Brain microvascular endothelial cell (primary cell): Measurements from ENCODE around the gene GDPD4.

Experiments
- DNase-seq: peaks from one replicate; pipeline ENCODE4 v3.0.0-alpha.2; 2020
- H3K27ac ChIP-seq: fragments of 250-450 bp; sonication (Bioruptor Pico); 2 replicates; pipeline ENCODE4 v1.5.1; 2020; ENCODE audit warnings: mild to moderate bottlenecking, moderate library complexity
- H3K27me3 ChIP-seq: fragments of 250-450 bp; sonication (Bioruptor Pico); replicated peaks from 2 replicates; pipeline ENCODE4 v1.5.1; 2020; ENCODE audit warnings: mild to moderate bottlenecking
- H3K36me3 ChIP-seq: fragments of 250-450 bp; sonication (Bioruptor Pico); replicated peaks from 2 replicates; pipeline ENCODE4 v1.5.1; 2020; ENCODE audit warnings: mild to moderate bottlenecking
- H3K4me3 ChIP-seq: 2 replicates; pipeline ENCODE4 v1.5.1; 2011; ENCODE audit warnings: low read depth, mild to moderate bottlenecking, control low read depth, low read length, moderate library complexity
- in situ Hi-C: cut with HindIII; loops from 2 replicates; pipeline ENCODE4 v1.10.0; 2017; ENCODE audit warnings: low sequenced_read_pairs, low pct_ligation_motif_present
- TF ChIP-seq, protein P1 (sequence below): IDR thresholded peaks from 2 replicates; pipeline ENCODE4 v1.5.1; 2011; ENCODE audit warnings: low read depth, mild to moderate bottlenecking, moderate library complexity, low read length, control low read depth, inconsistent platforms; ENCODE audit errors: missing control alignments

The GDPD4 gene

DNA sequence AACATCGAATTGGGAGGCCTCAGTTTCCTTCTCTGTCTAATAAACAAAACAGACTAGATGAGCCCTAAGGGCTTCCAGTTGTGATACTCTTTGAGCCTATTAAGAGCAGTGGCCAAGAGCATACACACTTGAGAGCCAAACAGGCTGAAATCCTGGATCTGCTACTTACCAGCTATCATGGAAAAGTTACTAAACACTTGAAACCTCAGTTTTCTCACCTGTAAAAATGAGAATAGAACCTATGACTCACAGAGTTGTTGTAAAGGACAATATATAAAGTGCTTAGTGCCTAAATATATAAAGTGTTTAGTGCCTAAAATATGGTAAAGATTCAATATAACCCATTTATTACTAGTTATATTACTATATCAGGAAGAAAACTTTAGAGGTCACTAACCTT lies 23.7 kb upstream of the GDPD4 start:
- in situ Hi-C loops = no loop called here
- TF ChIP-seq, protein P1, sequence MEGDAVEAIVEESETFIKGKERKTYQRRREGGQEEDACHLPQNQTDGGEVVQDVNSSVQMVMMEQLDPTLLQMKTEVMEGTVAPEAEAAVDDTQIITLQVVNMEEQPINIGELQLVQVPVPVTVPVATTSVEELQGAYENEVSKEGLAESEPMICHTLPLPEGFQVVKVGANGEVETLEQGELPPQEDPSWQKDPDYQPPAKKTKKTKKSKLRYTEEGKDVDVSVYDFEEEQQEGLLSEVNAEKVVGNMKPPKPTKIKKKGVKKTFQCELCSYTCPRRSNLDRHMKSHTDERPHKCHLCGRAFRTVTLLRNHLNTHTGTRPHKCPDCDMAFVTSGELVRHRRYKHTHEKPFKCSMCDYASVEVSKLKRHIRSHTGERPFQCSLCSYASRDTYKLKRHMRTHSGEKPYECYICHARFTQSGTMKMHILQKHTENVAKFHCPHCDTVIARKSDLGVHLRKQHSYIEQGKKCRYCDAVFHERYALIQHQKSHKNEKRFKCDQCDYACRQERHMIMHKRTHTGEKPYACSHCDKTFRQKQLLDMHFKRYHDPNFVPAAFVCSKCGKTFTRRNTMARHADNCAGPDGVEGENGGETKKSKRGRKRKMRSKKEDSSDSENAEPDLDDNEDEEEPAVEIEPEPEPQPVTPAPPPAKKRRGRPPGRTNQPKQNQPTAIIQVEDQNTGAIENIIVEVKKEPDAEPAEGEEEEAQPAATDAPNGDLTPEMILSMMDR = no peak
- H3K4me3 ChIP-seq = no peak overlapping the region
- DNase-seq = no peak
- H3K27me3 ChIP-seq = no peaks in the 10 kb centered on the region
- no peaks in the 10 kb centered on the region for H3K36me3 ChIP-seq
- no peak overlapping the region for H3K27ac ChIP-seq

DNA sequence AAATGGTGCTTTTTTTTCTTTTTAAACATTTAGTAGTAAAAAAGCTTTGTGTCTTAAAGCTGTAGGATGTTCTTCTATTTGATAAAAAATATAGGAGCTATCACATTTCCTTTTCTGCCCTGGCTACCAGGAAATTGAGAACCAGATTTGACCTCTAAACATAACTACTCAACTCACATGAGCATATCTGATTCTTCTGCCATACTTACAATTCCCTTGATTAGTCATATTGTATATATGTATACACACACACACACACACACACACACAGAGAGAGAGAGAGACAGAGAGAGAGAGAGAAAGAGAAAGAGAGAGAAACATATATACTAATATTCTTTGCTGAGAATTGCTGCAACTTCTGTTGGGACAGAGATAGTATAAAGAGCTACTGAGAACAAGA lies 23.0 kb upstream of the GDPD4 start:
- no peaks in the 10 kb centered on the region for H3K36me3 ChIP-seq
- TF ChIP-seq, protein P1 = no peak
- DNase-seq = peak; percentile 16
- H3K27me3 ChIP-seq = no peaks in the 10 kb centered on the region
- H3K4me3 ChIP-seq = no peak overlapping the region
- no peak overlapping the region for H3K27ac ChIP-seq
- in situ Hi-C loops = no loop called here

DNA sequence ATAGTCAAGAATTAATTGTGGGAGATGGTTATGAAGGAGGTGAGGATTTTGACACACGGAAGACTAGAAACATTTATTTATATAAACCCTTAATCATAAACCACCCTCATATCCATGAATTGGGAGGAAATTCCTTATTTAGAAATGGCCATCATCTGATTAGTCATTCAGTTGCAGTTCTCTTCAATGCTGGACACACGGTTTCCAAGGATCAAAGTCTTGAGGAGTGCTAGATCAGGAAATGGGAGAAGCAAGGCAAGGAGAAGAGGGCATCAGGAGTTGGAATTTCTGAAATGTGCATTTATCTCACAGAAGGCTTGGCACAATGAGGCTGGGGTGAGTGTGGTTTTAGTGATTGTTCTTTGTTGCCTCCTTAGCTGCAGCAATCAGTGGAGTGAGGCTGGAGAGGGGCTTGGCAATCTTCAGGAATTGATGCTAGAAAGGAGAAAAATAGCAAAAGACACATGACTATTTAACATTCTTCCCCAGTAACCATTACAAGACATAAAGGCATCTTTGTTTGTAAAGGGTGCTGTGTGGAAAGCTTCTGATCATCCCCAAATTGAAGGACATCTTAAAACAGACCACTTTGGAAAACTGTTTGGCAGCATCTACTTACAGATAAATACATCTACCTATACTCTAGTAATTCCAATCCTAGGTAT lies 21.6 kb upstream of the GDPD4 start:
- no peaks in the 10 kb centered on the region for H3K27me3 ChIP-seq
- TF ChIP-seq, protein P1 = no peak
- no peak for DNase-seq
- no peak overlapping the region for H3K27ac ChIP-seq
- H3K4me3 ChIP-seq = no peak overlapping the region
- in situ Hi-C loops = no loop called here
- H3K36me3 ChIP-seq = no peaks in the 10 kb centered on the region

DNA sequence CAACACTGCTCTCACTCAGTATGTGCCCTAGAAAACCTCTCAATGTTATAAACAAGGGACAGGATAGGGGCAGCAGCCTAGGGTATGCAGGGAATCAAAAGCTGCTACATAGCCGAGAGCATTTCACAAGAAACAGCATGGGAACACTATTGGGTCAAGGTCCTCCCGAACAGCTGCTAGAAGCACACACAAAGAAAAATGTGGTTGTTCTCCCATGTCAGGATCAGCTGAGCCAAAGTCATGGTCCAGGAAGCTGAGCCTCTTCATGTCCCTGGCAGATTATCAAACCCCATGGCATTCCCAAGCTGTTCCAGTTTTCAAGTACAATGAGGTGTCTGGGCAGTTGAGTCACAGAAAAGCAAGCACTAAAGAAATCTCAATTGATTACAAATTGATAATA lies 21.0 kb upstream of the GDPD4 start:
- Histone ChIP-seq H3K36me3 (no peaks in the 10 kb centered on the region), H3K27ac (no peak overlapping the region), H3K4me3 (no peak overlapping the region), H3K27me3 (no peaks in the 10 kb centered on the region)
- in situ Hi-C loops = no loop called here
- TF ChIP-seq, protein P1 = no peak
- no peak for DNase-seq

DNA sequence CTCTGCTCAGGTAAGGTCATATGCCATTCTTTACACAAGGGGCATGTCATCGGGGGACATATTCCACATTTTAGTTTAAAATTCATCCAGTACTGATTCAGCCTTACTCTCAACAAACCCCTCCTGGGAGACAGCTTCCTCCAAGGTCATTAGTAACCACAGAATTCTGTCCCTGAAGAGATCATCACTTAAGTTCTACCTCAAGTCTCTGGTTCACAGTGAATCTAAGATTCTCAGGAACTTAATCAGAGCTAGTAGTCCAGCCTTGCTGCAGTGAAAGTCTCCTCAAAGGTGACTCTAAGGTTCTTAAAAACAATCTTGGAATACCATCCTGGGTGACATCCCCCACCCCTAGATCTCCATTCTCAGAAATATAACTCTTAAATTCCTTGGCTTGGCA lies 18.9 kb upstream of the GDPD4 start:
- no peaks in the 10 kb centered on the region for H3K27me3 ChIP-seq
- in situ Hi-C loops = no loop called here
- DNase-seq = no peak
- no peaks in the 10 kb centered on the region for H3K36me3 ChIP-seq
- H3K4me3 ChIP-seq = no peak overlapping the region
- TF ChIP-seq, protein P1 = no peak
- H3K27ac ChIP-seq = no peak overlapping the region

DNA sequence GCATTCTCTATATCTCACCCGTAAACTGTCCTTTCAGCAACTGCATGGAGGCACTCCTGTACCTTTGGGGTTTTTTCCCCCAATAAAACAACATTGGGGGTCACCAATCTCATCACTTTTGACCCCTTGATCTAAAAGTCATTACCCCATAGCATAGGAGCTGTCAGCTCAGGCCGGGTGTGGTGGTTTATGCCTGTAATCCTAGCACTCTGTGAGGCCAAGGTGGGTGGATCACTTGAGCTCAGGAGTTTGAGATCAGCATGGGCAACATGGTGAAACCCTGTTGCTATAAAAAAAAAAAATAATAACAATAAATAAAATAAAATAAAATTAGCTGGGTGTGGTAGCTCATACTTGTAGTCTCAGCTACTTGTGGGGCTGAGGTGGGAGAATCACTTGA lies 17.1 kb upstream of the GDPD4 start:
- Histone ChIP-seq H3K4me3 (no peak overlapping the region), H3K27ac (no peak overlapping the region), H3K36me3 (no peaks in the 10 kb centered on the region), H3K27me3 (no peaks in the 10 kb centered on the region)
- no peak for DNase-seq
- in situ Hi-C loops = no loop called here
- TF ChIP-seq, protein P1 = no peak
